Body of pancreas (tissue), 4 donors: ENCODE results near the gene SHLD1. TPM values are rescaled to one million over a fixed set of nuclear protein-coding genes. Genes with fewer than 3 reads are reported as not detected.
"Not testable (repeated sequence)": the region's sequence is repeated elsewhere in the genome, so short reads cannot be mapped to it uniquely, and the experiment has no call there.

Experiments
- ATAC-seq: fragments of 150-250 bp; one replicate; pipeline ENCODE4 v1.9.1; 2016
- DNase-seq, 4 donors: peaks; one replicate each; pipeline ENCODE4 v3.0.0-alpha.2; 2019
- H3K27ac ChIP-seq, 4 donors: fragments of 200-600 bp; sonication (generic); 1 replicate in 3 of 4; 2 replicates in 1 of 4; pipeline versions ENCODE4 v1.5.1 to v1.6.1; 2016 to 2019; ENCODE audit warnings: mild to moderate bottlenecking in 1 of 4, mixed read lengths in 1 of 4, moderate library complexity in 1 of 4
- H3K27me3 ChIP-seq, 2 donors: fragments of 200-600 bp; sonication (generic); one replicate each; pipeline ENCODE4 v1.6.0; 2016; ENCODE audit warnings: mild to moderate bottlenecking in 1 of 2
- H3K36me3 ChIP-seq, 2 donors: fragments of 200-600 bp; sonication (generic); replicated peaks in 1 of 2; 2 replicates each; pipeline ENCODE4 v1.5.1; 2016; ENCODE audit warnings: low read depth in 2 of 2; ENCODE audit not compliant: insufficient read depth in 1 of 2
- H3K4me1 ChIP-seq: fragments of 200-600 bp; sonication (generic); one replicate; pipeline ENCODE4 v1.6.0; 2016
- H3K4me3 ChIP-seq, 2 donors: fragments of 200-600 bp; sonication (generic); 1 replicate in 1 of 2; 2 replicates in 1 of 2; pipeline ENCODE4 v1.5.1; 2016 to 2019
- H3K9me3 ChIP-seq, 3 donors: fragments of 200-600 bp; sonication (generic); 1 replicate in 2 of 3; 2 replicates in 1 of 3; pipeline ENCODE4 v1.5.1; 2016
- POLR2A ChIP-seq, 3 donors: fragments of 450-650 bp; IDR thresholded peaks; one replicate each; pipeline ENCODE4 v1.6.1; 2016; ENCODE audit warnings: antibody characterized with exemption in 3 of 3, mild to moderate bottlenecking in 2 of 3
- WGBS, 2 donors: methylation state at CpG; one replicate each; pipeline ENCODE4 v1.1.5; 2017; 5-methylcytosine and 5-hydroxymethylcytosine counted together
- intact Hi-C: fragments of 100-400 bp; cut with DNase I; formaldehyde crosslinking; loops from one replicate; pipeline ENCODE4 v1.15.1; 2023
- total RNA-seq, 2 donors: library from RNA; depleted of rRNA; stranded (reverse); fragments of >200 nt; gene quantifications; one replicate each; pipeline ENCODE4 v1.1.0, GENCODE V29; 2016
- TF ChIP-seq, protein P1 (sequence below), 7 experiments: fragments of 450-650 bp in 4 of 7; fragments of 200-600 bp in 3 of 7; sonication (generic) in 3 of 7; IDR thresholded peaks; one replicate each; pipeline ENCODE4 v1.5.1; 2016 to 2019; ENCODE audit warnings: antibody characterized with exemption in 7 of 7

SHLD1 gene
- total RNA-seq, 2 donors from 2014 or later: 1.8 TPM; not detected in 1

DNA sequence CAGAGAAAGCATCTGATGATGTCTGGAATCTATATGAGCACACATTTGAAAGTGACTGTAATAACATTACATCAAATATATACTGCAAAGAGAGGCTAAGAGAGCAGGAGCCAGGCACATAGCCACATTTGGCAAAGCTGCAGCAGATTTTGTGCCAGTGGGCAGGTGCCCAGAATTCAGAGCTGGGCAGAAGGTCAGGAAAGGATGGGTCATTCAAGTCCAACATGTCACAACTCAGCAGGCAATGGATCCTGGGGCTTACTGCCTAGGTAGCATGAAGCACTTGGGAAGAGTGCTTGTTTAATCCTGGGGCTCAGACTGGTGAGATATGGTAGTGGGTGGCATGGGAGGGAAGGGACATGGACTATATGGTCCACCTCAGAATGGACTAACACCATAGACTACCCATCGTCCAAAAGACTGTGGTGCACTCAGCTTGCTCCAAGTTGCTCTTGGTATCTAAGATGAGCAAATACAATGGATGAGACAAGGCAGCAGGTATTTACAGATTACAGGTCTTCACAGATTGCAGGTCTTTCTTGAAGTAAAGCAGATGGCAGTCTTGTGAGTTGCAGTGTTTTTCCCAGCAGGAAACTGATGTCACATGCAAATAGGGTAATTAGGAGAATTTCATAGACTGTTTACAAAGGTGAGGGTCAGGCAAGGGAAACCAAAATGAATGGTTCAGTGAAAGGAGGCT, 31.2 kb upstream of the SHLD1 start:
- intact Hi-C loops: no loop called here
- H3K27ac ChIP-seq: no peak overlapping the region
- no peak overlapping the region for H3K4me3 ChIP-seq
- no peak for DNase-seq
- ATAC-seq: no peak
- H3K4me1 ChIP-seq: no peaks in the 10 kb centered on the region
- H3K36me3 ChIP-seq: no peaks in the 10 kb centered on the region
- TF ChIP-seq, protein P1, sequence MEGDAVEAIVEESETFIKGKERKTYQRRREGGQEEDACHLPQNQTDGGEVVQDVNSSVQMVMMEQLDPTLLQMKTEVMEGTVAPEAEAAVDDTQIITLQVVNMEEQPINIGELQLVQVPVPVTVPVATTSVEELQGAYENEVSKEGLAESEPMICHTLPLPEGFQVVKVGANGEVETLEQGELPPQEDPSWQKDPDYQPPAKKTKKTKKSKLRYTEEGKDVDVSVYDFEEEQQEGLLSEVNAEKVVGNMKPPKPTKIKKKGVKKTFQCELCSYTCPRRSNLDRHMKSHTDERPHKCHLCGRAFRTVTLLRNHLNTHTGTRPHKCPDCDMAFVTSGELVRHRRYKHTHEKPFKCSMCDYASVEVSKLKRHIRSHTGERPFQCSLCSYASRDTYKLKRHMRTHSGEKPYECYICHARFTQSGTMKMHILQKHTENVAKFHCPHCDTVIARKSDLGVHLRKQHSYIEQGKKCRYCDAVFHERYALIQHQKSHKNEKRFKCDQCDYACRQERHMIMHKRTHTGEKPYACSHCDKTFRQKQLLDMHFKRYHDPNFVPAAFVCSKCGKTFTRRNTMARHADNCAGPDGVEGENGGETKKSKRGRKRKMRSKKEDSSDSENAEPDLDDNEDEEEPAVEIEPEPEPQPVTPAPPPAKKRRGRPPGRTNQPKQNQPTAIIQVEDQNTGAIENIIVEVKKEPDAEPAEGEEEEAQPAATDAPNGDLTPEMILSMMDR (IDR thresholded peaks at IDR 0.05): no peak
- TF ChIP-seq POLR2A (IDR thresholded peaks at IDR 0.05): no peak
- H3K27me3 ChIP-seq: no peaks in the 10 kb centered on the region
- H3K9me3 ChIP-seq: no peaks in the 10 kb centered on the region
- WGBS, 2 donors: 58 to 70% methylated on average over 1 of the region's 1 CpG

DNA sequence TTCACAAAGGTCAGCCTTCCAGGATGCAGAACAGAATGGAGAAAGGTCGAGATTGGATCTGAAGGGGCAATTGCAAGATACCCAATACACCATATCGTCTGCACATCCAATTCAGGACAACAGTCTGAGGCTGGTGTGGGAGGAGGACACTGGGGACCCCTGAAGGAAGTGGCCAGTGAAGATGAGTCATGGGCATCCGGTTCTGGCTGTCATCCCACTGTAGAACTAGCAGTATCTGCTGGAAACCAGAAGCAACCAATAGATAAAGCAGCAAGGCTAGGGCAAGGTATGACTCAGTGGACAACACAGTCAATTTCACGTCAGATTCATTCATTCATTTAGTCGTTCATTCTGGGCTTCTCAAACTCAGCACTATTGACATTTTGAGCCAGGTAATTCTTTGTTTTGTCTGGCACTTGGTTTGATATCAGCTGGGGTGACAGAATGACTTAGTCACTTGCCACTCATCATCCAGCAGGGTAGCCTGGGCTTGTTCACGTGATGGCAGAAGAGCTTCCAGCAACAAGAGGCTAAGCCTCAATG, 30.3 kb upstream of the SHLD1 start:
- intact Hi-C loops: no loop called here
- no peak for ATAC-seq
- H3K27me3 ChIP-seq: no peaks in the 10 kb centered on the region
- no peaks in the 10 kb centered on the region for H3K36me3 ChIP-seq
- DNase-seq: no peak
- TF ChIP-seq, protein P1 (IDR thresholded peaks at IDR 0.05): no peak
- TF ChIP-seq POLR2A (IDR thresholded peaks at IDR 0.05): no peak
- H3K4me3 ChIP-seq: no peak overlapping the region
- H3K27ac ChIP-seq: no peak overlapping the region
- no peaks in the 10 kb centered on the region for H3K9me3 ChIP-seq
- 37 to 41% methylated on average over 6 of the region's 6 CpGs for WGBS, 2 donors
- H3K4me1 ChIP-seq: no peaks in the 10 kb centered on the region

DNA sequence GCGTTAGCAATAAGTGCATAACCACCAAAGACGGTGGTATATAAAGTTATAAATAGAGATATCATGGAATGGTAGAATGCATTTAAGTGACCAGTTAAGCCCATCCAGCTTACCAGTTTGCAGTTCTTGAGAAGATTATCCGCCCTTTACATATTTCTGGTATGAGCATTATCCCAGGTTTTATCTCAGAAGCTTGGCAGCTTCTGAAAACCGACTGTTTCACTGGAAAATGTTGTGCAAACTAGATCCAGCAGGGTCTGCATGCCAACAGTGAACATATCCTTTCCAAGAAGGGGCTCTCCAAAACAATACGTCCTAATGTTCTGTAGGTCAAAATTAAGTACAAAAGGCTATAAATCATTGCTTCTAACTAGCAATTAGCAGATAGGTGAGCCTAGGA, 29.5 kb upstream of the SHLD1 start:
- intact Hi-C loops: no loop called here
- no peaks in the 10 kb centered on the region for H3K4me1 ChIP-seq
- H3K9me3 ChIP-seq: no peaks in the 10 kb centered on the region
- ATAC-seq: no peak
- H3K27ac ChIP-seq: no peak overlapping the region
- H3K27me3 ChIP-seq: no peaks in the 10 kb centered on the region
- H3K4me3 ChIP-seq: no peak overlapping the region
- DNase-seq: no peak
- no peaks in the 10 kb centered on the region for H3K36me3 ChIP-seq
- 58 to 60% methylated on average over 5 of the region's 5 CpGs for WGBS, 2 donors
- no peak for TF ChIP-seq POLR2A (IDR thresholded peaks at IDR 0.05)

DNA sequence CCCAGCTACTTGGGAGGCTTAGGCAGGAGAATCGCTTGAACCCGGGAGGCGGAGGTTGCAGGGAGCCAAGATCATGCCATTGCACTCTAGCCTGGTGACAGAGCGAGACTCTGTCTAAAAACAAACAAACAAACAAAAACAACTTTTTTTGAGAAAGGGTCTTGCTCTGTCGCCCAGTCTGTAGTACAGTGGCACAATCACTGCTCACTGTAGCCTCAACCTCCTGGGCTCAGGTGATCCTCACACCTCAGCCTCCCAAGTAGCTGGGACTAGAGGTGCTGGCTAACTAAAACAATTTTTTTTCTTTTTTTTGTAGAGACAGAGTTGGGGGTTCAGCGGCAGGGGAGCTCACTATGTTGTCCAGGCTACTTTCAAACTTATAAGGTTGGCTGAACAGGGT, 28.8 kb upstream of the SHLD1 start:
- WGBS, 2 donors: 91 to 92% methylated on average over 6 of the region's 6 CpGs
- H3K36me3 ChIP-seq, intact Hi-C loops, ATAC-seq, DNase-seq, H3K27ac ChIP-seq, H3K9me3 ChIP-seq, H3K4me1 ChIP-seq, H3K4me3 ChIP-seq, H3K27me3 ChIP-seq: not testable (repeated sequence)

DNA sequence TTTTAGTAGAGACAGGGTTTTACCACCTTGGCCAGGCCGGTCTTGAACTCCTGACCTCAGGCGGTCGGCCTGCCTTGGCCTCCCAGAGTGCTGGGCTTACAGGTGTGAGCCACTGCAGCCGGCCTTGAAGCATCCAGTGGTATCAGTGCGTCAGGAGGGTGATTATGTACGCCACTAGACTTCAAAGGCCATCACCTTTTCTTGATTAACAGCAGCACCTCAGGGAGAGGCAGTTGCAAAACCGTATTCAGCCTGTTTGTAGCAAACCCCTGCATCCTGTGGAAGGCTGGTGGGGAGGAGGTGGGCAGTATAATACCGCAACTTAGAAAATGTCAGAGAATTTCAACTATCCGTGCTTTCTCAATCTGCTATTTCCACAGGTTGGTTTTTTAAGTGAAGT, 27.3 kb upstream of the SHLD1 start:
- H3K36me3 ChIP-seq: no peaks in the 10 kb centered on the region
- no peak overlapping the region for H3K4me3 ChIP-seq
- H3K9me3 ChIP-seq: no peaks in the 10 kb centered on the region
- 75 to 85% methylated on average over 9 of the region's 9 CpGs for WGBS, 2 donors
- intact Hi-C loops: no loop called here
- no peaks in the 10 kb centered on the region for H3K4me1 ChIP-seq
- ATAC-seq: no peak
- no peak overlapping the region for H3K27ac ChIP-seq
- TF ChIP-seq POLR2A (IDR thresholded peaks at IDR 0.05): no peak
- TF ChIP-seq, protein P1 (IDR thresholded peaks at IDR 0.05): no peak
- H3K27me3 ChIP-seq: no peaks in the 10 kb centered on the region
- no peak for DNase-seq

DNA sequence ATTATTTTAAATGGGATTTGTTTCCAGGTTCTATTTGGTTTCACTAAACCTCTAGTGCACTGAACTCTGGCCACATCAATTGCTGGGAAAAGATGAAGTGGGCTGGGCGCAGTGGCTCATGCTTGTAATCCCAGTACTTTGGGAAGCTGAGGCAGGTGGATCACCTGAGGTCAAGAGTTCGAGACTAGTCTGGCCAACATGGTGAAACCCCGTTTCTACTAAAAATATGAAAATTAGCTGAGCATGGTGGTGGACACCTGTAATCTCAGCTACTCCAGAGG, 25.1 kb upstream of the SHLD1 start:
- H3K27me3 ChIP-seq, H3K27ac ChIP-seq, ATAC-seq, intact Hi-C loops, DNase-seq, H3K9me3 ChIP-seq, H3K4me3 ChIP-seq, H3K36me3 ChIP-seq, H3K4me1 ChIP-seq: not testable (repeated sequence)
- 77 to 82% methylated on average over 3 of the region's 3 CpGs for whole genome bisulfite sequencing, 2 donors
